ENCODE results near the gene CACNA1C.

The CACNA1C gene

DNA sequence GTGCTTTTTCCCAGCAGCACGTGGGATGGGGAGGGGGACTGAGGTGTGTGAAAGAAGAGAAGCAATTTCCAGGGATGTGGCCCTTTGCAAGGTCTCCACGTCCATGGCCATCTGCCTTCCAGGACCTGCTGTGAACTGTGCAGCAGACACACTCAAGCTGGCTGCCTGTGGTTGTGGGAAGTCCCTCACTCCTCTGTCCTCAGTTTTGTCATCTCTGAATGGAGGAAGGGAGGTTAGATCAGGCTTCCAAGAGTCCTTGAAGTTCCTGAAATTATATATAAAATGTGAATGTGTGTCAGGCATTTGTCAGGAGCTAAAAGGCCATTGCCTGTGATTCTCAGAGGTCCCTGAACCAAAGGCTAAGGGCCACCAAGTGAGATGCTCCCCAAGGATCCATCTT is 328.2 kb downstream of the CACNA1C start:
- no peak for DNase-seq

DNA sequence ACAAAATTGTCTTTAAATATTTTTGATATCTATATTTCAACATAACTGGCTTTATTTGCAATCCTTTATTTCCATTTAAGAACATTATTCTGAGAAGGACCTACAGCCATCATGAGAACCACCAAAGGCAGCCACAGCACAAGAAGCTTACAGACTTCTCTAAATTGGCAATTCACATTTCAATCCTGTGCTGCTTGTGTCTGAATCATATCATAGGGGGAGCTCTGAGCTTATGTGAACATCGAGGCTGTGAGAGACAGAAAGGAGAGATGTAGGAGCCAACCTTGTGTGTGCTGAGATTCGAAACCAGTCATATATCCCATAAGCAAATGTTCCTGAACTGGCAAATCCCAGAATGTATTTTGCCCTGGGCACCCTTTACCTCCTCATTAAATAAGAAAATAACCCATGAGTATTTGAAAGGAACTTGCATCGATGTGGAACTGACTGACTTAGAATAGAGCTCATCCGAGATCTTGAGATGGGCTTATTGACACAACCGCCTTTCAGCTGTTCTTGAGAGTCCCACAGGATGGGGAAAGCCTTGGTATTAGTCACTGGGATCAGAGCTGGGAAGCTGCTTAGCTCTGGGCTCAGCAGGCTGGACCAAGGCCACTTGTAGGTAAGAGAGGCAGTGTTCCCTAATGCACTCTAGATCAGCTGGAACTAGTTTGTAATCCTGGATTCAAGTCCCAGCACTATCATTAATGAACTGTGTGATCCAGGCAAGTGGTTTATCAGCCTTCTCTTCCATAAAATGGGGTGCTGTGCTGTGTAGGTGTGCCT is 329.8 kb downstream of the CACNA1C start:
- DNase-seq, result no peak

DNA sequence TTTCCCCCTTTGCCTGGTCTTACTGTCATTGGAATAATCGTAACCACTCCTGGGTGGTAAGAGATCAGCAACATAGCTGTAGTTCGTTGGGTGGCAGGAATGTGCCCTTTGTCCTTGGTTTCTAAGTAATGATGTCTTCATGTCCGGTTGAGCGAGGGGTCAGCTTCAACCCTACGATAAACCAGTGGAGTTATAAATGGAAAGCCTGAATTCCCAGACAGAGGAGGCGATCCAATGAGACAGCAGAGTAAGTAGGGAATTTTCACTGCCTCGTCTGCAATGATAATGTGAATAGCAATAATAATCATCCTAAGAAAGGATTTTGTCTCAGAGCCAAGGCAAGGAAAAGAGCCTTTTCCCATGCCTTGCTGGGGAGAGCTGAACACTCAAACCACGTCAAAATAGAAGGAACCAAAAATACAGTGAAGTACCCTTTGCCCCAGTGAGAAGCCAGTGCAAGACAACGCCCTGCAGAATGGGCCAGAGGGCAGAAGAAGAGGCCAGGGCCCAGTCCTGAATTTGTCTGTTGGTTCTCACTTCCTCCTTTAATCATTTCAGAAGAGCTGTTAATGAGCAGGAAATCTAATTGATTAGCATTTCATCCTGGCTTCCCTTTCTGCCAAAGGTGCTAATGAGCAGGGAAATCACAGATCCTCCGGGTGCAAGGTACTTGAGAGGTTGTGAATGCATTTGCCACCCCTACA is 330.7 kb downstream of the CACNA1C start:
- no peak for DNase-seq

DNA sequence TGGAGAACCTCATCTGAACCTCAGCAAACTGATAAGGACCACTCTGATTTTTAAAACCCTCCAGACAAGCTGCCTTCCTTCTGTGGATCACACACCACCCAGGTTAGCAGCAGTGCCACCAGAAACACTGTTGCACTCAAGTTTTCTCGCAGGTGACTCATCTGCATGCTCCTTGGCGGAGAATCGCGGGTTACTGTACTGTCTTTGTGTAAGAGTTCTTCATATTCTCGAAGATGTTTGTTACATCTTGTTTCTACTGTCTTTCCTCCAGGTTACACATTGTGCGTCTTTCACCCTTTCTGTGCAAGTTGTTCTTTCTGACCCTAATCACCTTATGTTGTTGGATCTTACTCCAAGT is 331.2 kb downstream of the CACNA1C start:
- DNase-seq, result no peak

DNA sequence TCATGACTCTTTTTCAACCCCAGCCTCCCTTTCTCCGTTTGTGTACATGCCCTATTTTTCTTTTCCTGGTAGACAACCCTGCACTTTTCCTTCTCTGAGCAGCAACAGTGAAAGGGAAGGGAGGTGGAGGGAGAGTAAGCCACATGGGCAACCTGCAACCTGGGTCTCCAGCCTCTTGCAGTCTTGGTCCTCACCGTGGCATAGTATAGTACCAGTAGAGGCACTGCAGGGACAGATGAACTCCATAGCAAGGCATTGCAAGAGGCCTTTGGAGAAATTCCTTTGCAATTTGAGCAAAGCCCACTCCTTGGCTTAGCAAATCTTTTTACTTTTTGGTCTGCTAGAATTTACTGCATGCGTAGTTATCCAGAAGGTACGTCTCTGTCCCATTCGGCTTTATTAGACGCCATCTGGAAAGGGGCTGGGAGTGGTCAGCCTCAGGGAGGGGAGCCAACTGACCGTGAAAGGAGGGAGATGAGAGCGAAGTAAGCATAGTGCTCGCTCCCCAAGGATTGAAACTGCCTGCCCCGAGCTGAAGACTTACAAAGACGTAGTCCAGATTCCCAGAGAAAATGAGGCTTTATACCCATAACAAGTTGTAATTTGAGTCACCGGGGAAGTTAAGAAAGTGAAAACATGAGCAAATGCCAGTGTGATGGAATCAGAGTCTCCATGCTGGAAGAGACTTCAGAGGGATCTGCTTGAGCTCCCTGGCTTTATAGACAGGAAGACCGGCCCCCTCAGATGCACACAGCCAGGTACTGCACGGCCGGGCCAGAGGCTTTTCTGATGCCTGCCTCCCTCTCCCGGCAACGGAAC is 332.0 kb downstream of the CACNA1C start:
- DNase-seq, result no peak

DNA sequence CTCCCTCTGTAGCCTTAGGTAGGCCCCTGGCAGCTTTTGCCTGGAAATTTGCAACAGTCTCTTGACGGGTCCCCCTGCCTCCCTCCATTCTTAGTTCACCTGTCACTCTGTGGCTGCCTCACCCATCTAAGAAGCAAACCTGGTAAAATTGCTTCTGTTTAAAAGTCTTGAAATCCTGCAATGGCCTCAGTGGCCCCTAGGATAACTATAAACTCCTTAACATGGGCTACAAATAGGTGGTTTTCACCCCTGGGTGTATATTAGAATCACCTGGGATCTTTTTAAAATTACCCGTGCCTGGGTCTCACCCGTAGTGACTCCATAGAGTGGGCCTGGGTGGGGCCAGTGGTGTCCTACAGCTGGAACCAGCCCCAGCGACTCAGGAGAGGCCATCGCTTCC is 332.7 kb downstream of the CACNA1C start:
- DNase-seq, result no peak

DNA sequence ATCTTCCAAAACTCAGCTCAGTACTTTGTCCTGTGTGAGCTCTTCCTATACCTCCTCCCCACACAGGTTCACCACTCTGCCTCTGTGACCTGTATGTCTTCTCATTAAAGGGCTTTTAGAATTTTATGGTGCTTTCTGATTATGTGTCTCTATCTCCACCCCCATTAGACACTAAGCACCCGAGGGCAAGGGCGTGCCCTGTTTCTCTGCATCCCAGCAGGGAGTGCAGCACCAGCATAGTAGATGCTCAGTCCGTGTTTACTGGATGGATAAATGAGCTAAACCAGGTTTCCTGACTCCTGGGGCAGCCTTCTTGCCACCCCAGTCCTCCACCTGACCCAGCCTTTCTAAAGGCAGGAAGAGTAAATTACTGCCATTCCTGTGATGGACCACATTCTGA is 333.8 kb downstream of the CACNA1C start:
- no peak for DNase-seq

DNA sequence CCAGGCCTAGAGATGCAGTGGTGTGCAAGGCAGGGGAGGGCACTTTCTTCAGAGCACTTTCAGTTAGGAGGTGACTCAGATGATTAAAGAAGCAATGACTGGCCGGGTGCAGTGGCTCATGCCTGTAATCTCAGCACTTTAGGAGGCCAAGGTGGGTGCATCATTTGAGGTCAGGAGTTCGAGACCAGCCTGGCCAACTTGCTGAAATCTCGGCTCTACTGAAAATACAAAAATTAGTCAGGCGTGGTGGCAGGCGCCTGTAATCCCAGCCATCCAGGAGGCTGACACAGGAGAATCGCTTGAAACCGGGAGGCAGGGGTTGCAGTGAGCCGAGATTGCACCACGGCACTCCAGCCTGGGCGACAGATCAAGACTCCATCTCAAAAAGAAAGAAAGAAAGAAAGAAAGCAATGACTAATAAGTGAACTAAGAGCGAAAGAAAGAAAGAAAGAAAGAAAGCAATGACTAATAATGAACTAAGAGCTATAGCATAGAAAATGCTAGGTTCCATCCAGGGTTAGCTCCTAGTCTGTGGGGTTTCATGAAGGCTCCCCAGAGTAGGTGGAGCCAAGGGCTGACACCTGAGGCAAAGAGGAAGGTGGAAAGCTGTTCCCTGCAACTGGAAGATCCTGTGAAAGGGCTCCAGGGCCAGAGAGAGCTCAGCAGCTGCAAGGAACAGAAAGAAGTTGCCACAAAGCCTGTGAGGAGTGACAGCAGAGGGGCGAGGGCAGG is 334.5 kb downstream of the CACNA1C start:
- no peak for DNase-seq

DNA sequence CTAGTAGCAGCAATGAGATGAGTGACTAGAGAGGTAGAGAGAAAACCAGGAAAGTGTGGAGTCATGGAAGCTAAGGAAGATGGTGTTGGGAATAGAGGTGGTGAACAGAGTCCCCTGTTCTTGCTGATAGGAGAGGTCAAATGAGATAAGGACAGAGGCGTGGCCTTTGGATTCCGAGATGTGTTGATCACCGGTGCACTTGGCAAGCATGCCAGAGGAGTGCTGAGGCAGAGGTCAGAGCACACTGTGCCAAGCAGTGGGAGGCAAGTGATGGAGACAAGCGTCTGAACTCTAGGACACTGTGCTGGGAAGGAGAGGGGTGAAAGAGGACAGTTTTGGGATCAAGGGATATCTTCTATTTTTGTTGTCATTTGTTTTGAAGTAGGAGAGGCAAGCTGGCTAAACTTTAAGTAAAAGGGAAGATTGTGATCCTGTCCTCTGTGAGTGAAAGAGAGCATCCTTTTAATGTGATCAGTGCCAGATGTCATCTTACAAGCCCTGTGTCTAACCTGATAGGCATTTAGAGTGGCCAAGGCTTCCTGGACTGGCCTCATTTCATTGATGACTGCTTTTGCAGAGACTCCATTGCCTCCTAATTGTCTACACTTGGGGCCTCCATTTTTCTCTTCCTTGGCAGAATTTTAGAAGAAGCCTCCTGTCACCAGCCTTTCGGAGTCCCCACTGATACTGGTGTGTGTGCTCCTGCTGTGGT is 336.4 kb downstream of the CACNA1C start:
- DNase-seq, result no peak

DNA sequence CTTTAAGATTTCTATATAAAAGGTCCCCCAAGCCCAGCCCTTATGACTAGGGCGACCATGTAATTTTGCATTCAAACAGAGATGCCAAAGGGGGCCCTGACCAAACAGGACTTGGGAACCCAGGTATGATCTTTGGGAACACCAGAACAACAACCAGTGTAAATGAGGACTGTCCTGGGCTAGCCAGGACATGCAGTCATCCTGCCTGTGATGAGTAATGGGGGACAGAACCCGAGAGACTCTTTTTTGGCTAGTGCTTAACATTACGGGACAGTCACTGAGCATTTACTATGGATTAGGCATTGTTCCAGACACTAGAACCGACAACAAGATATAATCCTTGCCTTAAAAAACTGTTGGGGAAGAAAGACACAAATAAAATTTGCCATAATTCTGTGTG is 337.3 kb downstream of the CACNA1C start:
- DNase-seq, result no peak

DNA sequence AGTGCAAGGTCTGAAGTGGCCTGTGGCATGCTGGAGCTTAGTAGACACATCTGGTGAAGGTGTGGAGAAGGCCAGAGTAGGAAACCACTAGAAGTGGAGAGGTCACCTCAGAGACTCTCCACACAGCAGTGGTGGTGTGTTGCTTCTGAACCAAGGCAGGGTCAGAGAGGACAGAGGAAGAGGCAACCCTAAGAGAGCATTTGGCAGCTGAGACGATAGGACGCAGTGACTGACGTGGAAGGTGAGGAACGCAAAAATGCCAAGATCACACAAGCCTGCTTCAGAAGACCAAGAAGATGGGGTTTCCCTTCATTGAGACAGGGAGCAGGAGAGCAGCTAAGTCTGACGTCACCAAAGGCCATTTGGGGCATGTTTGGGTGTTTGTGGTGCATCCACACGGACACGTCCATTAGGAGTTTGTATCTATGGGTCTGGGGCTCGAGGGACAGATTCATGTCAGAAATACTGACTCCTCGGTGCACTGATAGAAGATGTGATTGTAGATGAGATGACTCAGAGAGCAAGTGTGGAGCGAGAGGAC is 338.1 kb downstream of the CACNA1C start:
- no peak for DNase-seq

DNA sequence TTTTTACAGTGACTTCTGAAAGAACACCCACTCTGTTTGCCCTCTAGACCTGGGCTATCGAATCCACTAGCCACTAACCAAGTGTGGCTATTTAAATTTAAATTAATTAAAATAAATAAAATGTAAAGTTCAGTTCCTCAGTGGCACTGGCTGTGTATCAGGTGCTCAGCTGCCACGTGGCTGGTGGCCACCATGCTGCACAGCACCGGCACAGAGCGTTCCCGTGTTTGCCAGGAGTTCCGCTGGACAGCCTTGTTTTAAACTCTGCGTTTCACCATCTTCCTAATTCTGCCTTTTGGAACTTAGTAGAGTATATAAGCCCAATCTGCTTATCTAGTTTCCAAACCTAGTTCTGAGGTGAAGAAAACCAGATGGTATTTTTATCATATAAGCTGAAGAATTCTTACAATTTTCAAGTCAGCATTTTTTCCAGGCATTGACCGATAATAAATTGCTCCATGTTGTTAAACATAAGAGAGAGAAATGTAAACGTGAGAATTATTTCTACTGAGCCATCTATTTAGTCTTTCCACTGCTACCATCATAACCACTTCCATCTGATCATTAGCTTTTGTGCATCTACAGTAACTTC is 339.0 kb downstream of the CACNA1C start:
- no peak for DNase-seq

DNA sequence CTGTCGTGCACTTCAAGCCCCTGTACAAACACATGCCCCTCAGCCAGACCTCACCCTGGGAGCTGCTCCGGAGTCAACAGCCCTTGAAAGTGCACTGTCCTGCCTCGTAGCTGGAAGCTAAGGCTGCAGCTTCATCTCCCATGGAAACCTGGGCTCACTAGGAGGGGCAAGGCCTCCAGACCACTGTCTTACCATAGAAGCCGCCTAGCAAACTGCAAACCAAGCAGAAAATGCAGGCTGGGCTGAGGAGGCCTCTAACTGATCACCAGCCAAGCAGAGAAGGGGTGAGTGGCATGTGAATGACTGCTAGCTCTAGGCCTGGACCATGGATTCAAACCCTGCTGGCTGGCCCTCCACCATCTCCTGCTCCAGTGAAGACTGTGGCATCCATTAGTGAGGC is 340.2 kb downstream of the CACNA1C start:
- no peak for DNase-seq

DNA sequence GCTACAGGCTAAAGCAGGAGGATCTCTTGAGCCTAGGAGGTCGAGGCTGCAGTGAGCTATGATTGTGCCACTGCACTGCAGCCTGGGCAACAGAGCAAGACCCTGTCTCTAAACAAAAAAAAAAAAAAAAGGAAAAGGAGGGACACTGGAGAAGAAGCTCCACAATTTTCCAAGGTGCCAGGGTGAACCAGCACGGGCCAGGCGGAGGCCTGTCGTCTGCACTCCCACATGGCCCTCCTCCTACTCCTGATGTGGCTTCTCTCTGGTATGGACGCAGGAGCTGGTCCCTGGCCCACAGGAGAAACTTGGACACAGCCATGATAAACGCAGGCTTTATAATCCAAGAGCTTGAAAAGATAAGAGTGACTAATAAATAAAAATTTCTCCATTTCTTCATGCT is 341.2 kb downstream of the CACNA1C start:
- DNase-seq, result no peak

DNA sequence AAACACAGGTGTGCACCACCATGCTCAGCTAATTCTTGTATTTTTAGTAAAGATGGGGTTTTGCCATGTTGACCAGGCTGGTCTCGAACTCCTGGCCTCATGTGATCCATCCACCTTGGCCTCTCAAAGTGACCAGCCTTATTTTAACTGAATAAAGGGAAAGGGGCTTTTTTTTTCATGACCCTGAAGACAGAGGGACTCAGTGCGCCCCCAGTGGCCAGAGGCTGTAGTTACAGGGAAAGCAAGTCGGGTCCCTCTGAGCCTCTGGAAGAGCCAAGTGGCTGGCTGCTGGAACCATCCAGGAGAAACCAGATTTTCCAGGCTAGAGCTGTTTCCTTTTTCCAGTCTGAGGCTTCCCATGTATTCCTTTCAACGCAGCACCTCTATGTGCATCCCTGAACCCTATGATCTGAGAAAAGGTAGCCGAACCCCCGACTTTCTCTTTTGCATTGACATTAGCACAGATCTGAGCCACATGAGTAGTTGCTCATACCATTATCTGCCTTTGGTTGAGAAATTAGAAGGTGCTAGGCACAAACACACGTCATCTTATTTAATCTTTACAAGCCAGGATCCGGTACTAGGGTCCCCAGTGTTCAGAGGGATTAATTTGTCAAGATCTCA is 342.7 kb downstream of the CACNA1C start:
- no peak for DNase-seq

DNA sequence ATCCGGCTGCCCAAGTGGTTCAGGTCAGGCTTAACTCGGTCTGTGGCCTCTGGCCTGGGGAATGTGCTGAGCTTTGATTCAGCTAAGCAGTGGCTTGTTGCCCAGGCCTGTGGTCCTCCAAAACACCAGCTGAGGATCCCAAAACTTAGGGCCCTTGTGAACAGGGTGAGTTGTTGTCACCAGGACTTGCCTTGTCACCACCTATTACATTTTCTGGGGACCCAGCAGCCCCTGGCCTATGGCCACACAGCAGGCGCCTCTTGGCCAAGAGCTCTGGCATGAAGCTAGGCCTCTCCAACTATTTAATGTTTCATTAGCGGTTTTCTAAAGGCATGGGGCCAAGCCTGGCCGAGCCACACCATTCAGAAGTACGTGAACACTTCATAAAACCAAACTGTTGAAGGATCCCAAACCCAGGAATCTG is 343.7 kb downstream of the CACNA1C start:
- no peak for DNase-seq

DNA sequence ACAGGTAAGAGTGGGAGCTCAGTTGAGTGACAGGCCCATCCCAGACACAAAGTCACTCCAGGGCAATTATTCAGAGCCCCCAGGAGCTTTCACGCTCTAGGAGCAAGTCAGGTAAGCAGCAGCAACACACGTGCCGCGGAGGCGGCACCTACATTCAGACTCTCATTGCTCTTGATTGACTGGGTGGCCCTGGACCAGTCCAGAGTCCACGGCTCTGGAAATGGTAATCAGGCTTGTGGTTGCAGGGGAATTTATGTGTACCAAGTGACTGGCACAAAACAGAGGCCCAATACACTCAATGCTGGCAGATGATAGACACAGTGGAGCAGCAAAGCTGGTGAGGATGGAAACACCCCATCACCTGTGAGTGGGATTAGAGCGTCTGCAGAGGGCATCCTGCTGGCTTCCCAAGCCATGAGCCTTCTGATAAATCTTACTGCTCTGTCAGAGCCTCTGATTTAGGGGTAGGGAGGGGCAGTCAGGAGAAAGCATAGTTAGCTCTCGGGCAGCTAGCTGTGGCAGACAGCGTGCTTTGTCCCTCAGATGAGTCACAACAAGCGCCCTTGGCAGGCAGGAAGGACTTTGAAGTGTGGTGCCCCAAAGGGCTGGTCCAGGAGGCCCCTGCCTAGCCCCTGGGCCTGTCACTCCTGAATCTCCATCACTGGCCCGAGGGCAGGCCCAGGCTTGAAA is 344.7 kb downstream of the CACNA1C start:
- no peak for DNase-seq

DNA sequence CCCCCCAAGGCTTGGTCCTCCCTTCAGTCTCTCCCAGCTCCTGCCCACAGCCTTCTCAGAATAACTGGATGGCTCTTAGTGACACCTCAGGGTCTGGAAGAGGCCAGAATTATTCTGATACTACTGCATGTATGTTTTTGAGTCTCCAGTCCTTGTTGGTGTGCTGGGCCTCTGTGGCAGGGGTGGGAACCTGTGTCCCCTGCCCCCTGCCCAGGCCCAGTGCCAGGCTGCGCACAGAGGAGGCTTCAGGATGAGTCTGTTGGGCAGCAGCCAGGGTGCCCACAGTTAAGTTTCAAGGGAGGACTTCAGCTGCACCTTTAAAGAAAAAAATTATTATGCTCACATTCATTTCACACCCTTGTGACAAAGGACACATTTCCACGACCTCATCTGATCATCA is 348.3 kb downstream of the CACNA1C start:
- DNase-seq, result no peak

DNA sequence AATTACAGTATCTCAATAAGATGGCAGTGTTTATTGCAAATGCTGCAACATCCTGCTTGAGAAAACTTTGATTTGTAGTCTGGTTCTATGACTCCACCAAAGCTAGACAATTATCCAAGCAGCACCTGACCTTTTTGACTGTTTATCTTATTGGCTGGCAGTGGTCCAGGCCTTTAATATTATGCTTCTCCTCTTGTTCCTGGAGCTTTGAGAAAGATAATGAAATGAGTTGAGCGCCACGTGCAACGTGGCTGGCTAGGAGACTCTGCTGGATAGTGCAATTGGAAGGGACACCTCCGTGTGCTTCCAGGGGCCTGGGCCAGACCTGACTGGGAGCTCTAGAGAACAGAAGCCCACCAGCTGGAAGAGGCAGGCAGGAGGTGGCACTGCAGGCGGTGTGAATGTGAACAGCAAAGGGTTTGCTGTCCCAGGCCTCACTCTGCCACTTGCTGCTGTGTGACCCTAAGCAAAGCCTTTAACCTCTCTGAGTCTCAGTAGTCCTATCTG is 349.3 kb downstream of the CACNA1C start:
- no peak for DNase-seq

DNA sequence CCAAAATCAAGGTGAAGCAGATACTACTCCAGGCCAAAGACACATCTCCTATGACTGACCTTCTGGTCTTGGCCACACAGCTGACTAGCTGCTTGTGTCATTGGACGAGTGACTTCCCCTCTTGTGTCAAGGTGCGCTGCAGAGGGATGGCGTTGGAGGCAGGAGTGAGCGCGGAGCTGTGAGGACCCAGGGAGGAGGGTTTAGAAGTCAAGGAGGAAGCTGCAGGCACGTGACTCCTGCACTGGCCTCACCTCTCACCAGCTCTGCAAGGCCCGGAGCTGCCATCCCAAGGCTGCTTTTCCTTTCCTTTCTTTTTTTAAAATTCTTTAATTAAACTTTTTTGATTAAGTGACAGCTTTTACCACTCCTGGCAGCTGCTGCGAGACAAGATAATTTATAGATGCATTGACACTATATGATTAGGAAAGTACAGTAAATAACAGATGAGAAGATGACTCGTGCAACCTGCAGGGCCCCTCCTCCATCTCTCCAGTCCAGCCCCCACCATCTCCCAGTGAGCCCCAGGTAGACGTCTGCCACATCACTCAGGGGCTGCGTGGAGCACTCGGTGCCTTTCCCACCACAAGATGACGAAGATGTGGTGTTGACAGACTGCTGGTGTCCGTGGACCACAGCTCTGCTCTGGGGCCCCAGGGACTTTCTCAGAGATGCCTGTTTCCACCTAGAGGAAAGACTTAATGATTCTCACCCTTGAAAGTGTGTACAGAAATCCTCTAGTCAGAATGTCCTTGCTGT is 350.6 kb downstream of the CACNA1C start:
- no peak for DNase-seq

Measured in GF-D8 (cell line).